ENCODE results near the gene MAGI3.
"Not testable (repeated sequence)": the region's sequence is repeated elsewhere in the genome, so short reads cannot be mapped to it uniquely, and the experiment has no call there.

The MAGI3 gene

DNA sequence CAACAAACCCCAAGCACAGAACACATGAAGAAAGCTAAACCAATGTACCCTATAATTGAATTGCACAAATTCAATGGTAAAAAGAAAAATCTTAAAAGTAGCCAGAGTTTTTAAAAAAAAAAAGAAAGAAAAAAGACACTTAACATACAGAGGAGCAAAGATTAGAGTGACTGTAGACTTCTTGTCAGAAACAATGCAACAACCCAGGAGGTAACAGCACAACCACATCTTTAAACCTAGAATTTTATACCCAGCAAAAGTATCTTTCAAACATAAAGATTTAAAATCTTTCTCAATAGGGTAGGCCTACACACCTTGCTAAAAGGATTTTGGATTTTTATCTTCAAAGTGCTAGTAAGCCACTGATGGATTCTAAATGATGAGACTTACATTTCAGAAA is 304.6 kb downstream of the MAGI3 start:
- DNase-seq (ENCODE audit: low spot score), result no peak

DNA sequence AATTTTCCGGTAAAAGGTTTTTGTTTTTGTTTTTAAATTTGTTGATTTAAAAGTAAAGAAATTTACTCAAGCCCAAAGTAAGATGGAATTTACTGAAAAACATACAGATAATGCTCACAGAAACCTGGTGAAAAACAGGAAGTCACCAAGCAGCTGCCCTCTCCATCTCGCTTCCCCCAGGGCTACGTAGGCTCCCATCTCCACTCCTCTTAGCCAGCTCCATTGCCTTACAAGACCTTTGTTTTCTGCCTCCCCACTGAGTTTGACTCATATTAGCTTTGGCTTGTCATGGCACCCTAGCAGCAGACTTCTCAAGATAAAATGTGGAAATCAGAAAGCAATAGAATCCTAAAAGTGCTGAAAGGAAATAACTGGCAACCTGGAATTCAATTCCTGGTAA is 311.1 kb downstream of the MAGI3 start:
- DNase-seq (ENCODE audit: low spot score), result no peak

DNA sequence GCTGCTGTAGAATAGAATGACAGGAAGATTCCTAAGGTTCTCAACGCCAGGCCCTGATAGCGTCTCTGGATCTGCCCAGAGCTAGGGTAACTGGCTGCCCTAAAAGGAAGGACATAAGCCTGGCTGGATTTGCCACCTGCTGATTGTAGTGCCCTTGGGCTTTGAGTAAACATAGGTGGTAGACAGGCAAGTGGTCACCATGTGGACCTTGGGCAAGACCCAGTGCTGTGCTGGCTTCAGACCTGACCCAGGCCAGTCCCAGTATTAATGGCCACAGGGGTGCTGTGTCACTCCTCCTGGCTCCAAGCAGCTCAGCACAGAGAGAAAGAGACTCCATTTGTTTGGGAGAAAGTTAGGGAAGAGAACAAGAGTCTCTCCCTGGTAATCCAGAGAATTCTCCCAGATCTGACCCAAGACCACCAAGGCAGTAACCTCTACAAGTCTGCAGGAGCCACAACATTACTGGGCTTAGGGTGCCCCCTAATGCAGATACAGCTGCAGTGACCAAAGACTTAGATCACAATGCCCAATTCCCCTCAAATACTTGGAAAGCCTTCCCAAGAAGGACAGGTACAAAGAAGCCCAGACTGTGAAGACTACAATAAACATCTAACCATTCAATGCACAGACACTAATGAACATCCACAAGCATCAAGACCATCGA is 324.4 kb downstream of the MAGI3 start:
- DNase-seq (ENCODE audit: low spot score), result no peak

DNA sequence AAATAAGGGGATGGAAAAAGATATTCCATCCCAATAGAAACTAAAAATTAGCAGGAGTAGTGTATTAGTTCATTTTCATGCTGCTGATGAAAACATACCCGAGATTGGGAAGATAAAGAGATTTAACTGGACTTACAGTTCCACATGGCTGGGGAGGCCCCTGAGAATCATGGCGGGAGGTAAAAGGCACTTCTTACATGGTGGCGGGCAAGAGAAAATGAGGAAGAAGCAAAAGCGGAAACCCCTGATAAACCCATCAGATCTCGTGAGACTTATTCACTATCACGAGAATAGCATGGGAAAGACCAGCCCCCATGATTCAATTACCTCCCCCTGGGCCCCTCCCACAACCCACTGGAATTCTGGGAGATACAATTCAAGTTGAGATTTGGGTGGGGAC is 327.2 kb downstream of the MAGI3 start:
- not testable (repeated sequence) for DNase-seq (ENCODE audit: low spot score)

DNA sequence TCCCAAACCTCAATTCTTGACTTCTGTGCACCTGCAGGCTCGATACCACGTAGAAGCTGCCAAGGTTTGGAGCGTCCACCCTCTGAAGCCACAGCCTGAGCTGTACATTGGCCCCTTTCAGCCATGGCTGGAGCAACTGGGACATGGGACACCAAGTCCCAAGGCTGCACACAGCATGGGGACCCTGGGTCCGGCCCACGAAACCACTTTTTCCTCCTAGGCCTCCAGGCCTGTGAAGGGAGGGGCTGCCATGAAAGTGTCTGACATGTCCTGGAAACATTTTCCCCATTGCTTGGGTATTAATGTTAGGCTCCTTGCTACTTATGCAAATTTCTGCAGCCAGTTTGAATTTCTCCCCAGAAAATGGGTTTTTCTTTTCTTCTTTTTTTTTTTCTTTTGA is 328.3 kb downstream of the MAGI3 start:
- not testable (repeated sequence) for DNase-seq (ENCODE audit: low spot score)

DNA sequence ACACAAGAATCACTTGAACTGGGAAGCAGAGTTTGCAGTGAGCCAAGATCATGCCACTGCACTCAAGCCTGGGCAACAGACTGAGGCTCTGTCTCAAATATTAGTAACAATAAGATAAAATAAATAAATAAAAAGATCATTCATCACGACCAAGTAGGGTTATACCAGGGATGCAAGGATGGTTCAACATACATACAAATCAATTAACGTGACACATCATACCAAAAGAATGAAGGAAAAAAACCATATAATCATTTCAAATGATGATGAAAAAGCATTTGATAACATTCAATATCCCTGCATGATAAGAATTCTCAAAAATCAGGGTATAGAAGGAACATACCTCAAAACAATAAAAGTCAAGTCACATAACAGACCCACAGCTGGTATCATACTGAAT is 330.7 kb downstream of the MAGI3 start:
- DNase-seq (ENCODE audit: low spot score), result no peak

DNA sequence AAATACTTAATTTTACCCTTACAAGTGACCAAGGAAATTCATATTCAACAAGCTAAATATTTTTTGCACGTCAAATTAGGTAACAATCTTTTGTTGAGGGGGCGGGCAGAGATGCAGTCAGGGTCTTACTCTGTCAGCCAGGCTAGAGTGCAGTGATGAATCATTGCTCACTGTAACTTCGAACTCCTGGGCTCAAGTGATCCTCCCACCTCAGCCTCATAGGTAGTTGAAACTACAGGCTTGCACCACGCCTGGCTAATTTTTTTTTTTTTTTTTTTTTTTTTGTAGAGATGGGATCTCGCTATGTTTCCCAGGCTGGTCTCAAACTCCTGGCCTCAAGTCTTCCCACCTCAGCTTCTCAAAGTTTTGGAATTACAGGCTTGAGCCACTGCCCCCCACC is 342.5 kb downstream of the MAGI3 start:
- DNase-seq (ENCODE audit: low spot score), result no peak

DNA sequence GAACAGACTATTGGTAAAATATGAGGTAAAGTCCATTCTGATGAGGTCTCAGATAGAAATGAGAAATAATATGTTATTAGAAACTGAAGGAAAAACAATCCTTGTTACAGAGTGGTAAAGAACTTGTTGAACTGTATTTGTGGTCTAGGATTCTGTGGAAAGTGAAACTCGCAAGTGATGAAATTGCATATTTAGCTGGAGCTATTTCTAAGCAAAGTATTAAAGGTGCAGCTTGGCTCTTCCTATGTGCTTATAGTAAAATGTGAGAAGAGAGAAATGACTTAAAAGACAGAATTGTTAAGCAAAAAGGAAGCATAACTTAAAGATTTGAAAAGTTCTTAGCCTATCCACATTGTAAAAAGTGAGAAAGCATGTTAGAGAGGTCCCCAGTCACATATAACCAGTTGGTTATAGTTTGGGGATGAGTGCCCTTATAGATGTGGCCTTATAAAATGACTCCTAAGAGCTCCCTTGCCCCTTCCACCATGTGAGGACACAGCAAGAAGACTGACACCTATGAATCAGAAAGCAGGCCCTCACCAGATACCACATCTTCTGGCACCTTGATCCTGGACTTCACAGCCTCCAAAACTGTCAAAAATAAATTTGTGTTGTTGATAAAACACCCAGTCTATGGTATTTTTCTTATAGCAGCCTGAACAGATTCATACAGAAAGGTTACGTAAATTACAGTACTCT is 344.2 kb downstream of the MAGI3 start:
- no peak for DNase-seq (ENCODE audit: low spot score)
